Measurements from ENCODE around the gene KIDINS220. TPM values are rescaled to one million over a fixed set of nuclear protein-coding genes. Genes with fewer than 3 reads are reported as not detected.
A peak's percentile ranks its signal among the peaks of the same experiment; 100 is the strongest.

The KIDINS220 gene
- total RNA-seq, 1 donor from 2014 or later, result 68.2 TPM

GRCh38 chr2:8860239-8860638, 22.8 kb upstream of the KIDINS220 start:
- Mint-ChIP-seq H3K4me3 (ENCODE audit: unreplicated experiment) (no peak overlapping the region), H3K9me3 (ENCODE audit: low read depth) (no peaks in the 10 kb centered on the region), H3K27me3 (ENCODE audit: low read depth) (no peaks in the 10 kb centered on the region), H3K4me1 (ENCODE audit: low read depth) (no peaks in the 10 kb centered on the region), H3K27ac (ENCODE audit: unreplicated experiment) (no peak overlapping the region), H3K36me3 (ENCODE audit: low read depth) (peaks cover 16% of the 10 kb centered on the region)
- TF ChIP-seq, protein P1, sequence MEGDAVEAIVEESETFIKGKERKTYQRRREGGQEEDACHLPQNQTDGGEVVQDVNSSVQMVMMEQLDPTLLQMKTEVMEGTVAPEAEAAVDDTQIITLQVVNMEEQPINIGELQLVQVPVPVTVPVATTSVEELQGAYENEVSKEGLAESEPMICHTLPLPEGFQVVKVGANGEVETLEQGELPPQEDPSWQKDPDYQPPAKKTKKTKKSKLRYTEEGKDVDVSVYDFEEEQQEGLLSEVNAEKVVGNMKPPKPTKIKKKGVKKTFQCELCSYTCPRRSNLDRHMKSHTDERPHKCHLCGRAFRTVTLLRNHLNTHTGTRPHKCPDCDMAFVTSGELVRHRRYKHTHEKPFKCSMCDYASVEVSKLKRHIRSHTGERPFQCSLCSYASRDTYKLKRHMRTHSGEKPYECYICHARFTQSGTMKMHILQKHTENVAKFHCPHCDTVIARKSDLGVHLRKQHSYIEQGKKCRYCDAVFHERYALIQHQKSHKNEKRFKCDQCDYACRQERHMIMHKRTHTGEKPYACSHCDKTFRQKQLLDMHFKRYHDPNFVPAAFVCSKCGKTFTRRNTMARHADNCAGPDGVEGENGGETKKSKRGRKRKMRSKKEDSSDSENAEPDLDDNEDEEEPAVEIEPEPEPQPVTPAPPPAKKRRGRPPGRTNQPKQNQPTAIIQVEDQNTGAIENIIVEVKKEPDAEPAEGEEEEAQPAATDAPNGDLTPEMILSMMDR (IDR thresholded peaks at IDR 0.05), result no peak
- no peak for DNase-seq (ENCODE audit: low spot score)

- DNase-seq (ENCODE audit: low spot score), result no peak
- TF ChIP-seq, protein P1 (IDR thresholded peaks at IDR 0.05), result no peak
- Mint-ChIP-seq H3K9me3 (ENCODE audit: low read depth) (no peaks in the 10 kb centered on the region), H3K27ac (ENCODE audit: unreplicated experiment) (no peak overlapping the region), H3K4me3 (ENCODE audit: unreplicated experiment) (no peak overlapping the region), H3K27me3 (ENCODE audit: low read depth) (no peaks in the 10 kb centered on the region), H3K36me3 (ENCODE audit: low read depth) (peaks cover 16% of the 10 kb centered on the region), H3K4me1 (ENCODE audit: low read depth) (no peaks in the 10 kb centered on the region)
These were observed 21.5 kb upstream of the KIDINS220 start for GRCh38 chr2:8858910-8859309.

DNA sequence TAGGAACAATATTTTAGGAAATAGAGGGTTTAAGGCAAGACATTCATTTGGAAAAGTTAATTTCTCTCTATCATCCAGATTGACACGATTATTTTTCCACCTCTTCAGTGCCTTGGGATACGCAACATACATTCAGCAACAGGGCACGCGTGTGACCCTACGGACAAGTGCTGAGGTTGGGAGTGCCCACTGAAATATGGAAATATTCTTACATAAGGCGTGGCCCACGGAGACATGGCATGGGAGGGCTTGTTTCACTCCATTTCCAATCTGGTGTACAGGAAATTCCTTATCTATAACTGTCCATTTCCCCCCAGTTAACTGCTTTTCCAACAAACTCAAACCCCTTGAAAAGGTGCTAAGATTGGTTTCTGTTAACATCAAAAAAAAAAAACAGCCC, 20.9 kb upstream of the KIDINS220 start:
- DNase-seq (ENCODE audit: low spot score), result no peak
- Mint-ChIP-seq H3K27ac (ENCODE audit: unreplicated experiment) (peak overlapping the region; percentile 59), H3K9me3 (ENCODE audit: low read depth) (no peaks in the 10 kb centered on the region), H3K27me3 (ENCODE audit: low read depth) (no peaks in the 10 kb centered on the region), H3K36me3 (ENCODE audit: low read depth) (peaks cover 13% of the 10 kb centered on the region), H3K4me1 (ENCODE audit: low read depth) (no peaks in the 10 kb centered on the region), H3K4me3 (ENCODE audit: unreplicated experiment) (no peak overlapping the region)
- TF ChIP-seq, protein P1 (IDR thresholded peaks at IDR 0.05), result no peak

- DNase-seq (ENCODE audit: low spot score), result no peak
- TF ChIP-seq, protein P1 (IDR thresholded peaks at IDR 0.05), result no peak
- peaks cover 13% of the 10 kb centered on the region for H3K36me3 Mint-ChIP-seq (ENCODE audit: low read depth)
- no peak overlapping the region for H3K4me3 Mint-ChIP-seq (ENCODE audit: unreplicated experiment)
- H3K27me3 Mint-ChIP-seq (ENCODE audit: low read depth), result no peaks in the 10 kb centered on the region
- H3K27ac Mint-ChIP-seq (ENCODE audit: unreplicated experiment), result peak overlapping the region; percentile 59
- H3K9me3 Mint-ChIP-seq (ENCODE audit: low read depth), result no peaks in the 10 kb centered on the region
- no peaks in the 10 kb centered on the region for H3K4me1 Mint-ChIP-seq (ENCODE audit: low read depth)
These were observed 20.3 kb upstream of the KIDINS220 start for GRCh38 chr2:8857709-8858108.

DNA sequence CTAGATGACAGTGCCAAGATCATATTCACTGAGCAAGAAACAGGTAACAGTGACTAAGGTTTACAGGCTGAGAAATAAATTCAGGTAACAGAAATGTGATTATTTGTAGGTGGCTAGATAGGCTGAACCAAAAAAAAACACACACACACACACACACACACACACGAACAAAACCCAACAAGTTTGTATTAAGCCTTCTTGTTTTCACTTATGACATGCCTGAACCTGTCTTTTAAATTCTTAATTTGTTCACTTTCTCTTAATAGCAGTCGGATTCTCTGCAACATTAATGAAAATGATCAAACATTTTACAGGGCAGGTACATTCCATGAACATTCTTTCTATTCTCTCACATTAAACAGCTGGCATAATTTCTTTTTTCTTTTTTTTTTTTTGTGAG, 18.8 kb upstream of the KIDINS220 start:
- peaks cover 2% of the 10 kb centered on the region for H3K36me3 Mint-ChIP-seq (ENCODE audit: low read depth)
- H3K27me3 Mint-ChIP-seq (ENCODE audit: low read depth), result no peaks in the 10 kb centered on the region
- no peaks in the 10 kb centered on the region for H3K4me1 Mint-ChIP-seq (ENCODE audit: low read depth)
- H3K4me3 Mint-ChIP-seq (ENCODE audit: unreplicated experiment), result no peak overlapping the region
- no peak for DNase-seq (ENCODE audit: low spot score)
- H3K9me3 Mint-ChIP-seq (ENCODE audit: low read depth), result no peaks in the 10 kb centered on the region
- TF ChIP-seq, protein P1 (IDR thresholded peaks at IDR 0.05), result no peak
- no peak overlapping the region for H3K27ac Mint-ChIP-seq (ENCODE audit: unreplicated experiment)
